H1 (cell line): ENCODE measurements around the gene FAM83C. TPM values are rescaled to one million over a fixed set of nuclear protein-coding genes. Genes with fewer than 3 reads are reported as not detected.

Experiments used
- CTCF ChIA-PET: fragments of 300-600 bp; sonication (Branson Sonifier 250); formaldehyde crosslinking; loops from one replicate; lab custom pipeline; 2021; ENCODE audit not compliant: partially characterized antibody; lab: Charles Lee
- POLR2A ChIA-PET: fragments of 300-600 bp; sonication (Branson Sonifier 250); formaldehyde crosslinking; loops from one replicate; lab custom pipeline; 2021; ENCODE audit warnings: inconsistent platforms; ENCODE audit not compliant: partially characterized antibody; lab: Charles Lee
- DNase-seq, 2 experiments: peaks; one replicate each; pipeline versions ENCODE4 v3.0.0 to v3.0.0-alpha.2; 2010 to 2022; ENCODE audit warnings: low spot score in 2 of 2, low read depth in 1 of 2, mixed read lengths in 1 of 2
- FAIRE-seq: peaks from 2 replicates; lab custom pipeline; 2011; peaks lifted over from hg19 to GRCh38; lab: Jason Lieb, UNC
- H2AFZ ChIP-seq: 2 replicates; pipeline ENCODE4 v1.8.1; 2012; ENCODE audit warnings: low read length, inconsistent platforms
- H2AK5ac ChIP-seq: 2 replicates; pipeline ENCODE4 v1.6.1; 2013; ENCODE audit warnings: low read depth, low read length
- H2BK120ac ChIP-seq: replicated peaks from 2 replicates; pipeline ENCODE3; 2013; ENCODE audit warnings: low read depth, low read length, inconsistent platforms
- H2BK12ac ChIP-seq: 2 replicates; pipeline ENCODE4 v1.6.1; 2013; ENCODE audit warnings: low read depth, low read length
- H2BK15ac ChIP-seq: 2 replicates; pipeline ENCODE4 v1.6.1; 2013; ENCODE audit warnings: low read length
- H2BK20ac ChIP-seq: 2 replicates; pipeline ENCODE4 v1.6.1; 2013; ENCODE audit warnings: low read length
- H2BK5ac ChIP-seq: 2 replicates; pipeline ENCODE4 v1.6.1; 2013; ENCODE audit warnings: low read depth, low read length
- H3K14ac ChIP-seq: 2 replicates; pipeline ENCODE4 v1.6.1; 2013; ENCODE audit warnings: inconsistent platforms; ENCODE audit not compliant: insufficient read length
- H3K18ac ChIP-seq: 2 replicates; pipeline ENCODE4 v1.6.1; 2013; ENCODE audit warnings: low read length; ENCODE audit errors: extremely low read depth
- H3K23ac ChIP-seq: 2 replicates; pipeline ENCODE4 v1.6.1; 2013; ENCODE audit warnings: inconsistent platforms; ENCODE audit not compliant: insufficient read length
- H3K23me2 ChIP-seq: 2 replicates; pipeline ENCODE4 v1.6.1; 2013; ENCODE audit warnings: low read depth, low read length
- H3K27ac ChIP-seq: 2 replicates; pipeline ENCODE4 v1.6.1; 2011; ENCODE audit warnings: low read depth, low read length, inconsistent platforms
- H3K27me3 ChIP-seq, 4 experiments: replicated peaks in 1 of 4; 1 replicate in 1 of 4; 2 replicates in 3 of 4; pipeline versions ENCODE4 v1.6.1 to v1.8.1; 2011 to 2013; ENCODE audit warnings: low read length in 3 of 4, mild to moderate bottlenecking in 3 of 4, inconsistent platforms in 2 of 4, mixed read lengths in 2 of 4, moderate library complexity in 1 of 4; ENCODE audit not compliant: control insufficient read depth in 3 of 4, insufficient read depth in 3 of 4; ENCODE audit errors: extremely low read depth in 1 of 4
- H3K36me3 ChIP-seq, 4 experiments: 2 replicates each; pipeline versions ENCODE4 v1.6.1 to v1.8.1; 2011 to 2013; ENCODE audit warnings: mild to moderate bottlenecking in 4 of 4, low read length in 3 of 4, moderate library complexity in 2 of 4, control low read depth in 1 of 4, inconsistent platforms in 1 of 4; ENCODE audit not compliant: insufficient read depth in 4 of 4, control insufficient read depth in 2 of 4
- H3K4ac ChIP-seq: replicated peaks from 2 replicates; pipeline ENCODE3; 2013; ENCODE audit warnings: low read length, low read depth, mixed read lengths, inconsistent platforms; ENCODE audit not compliant: insufficient read length
- H3K4me1 ChIP-seq, 4 experiments: replicated peaks in 1 of 4; 1 replicate in 1 of 4; 2 replicates in 3 of 4; pipeline versions ENCODE4 v1.6.1 to v1.8.1; 2011 to 2013; ENCODE audit warnings: low read length in 3 of 4, inconsistent platforms in 2 of 4, mixed read lengths in 1 of 4; ENCODE audit not compliant: insufficient read depth in 4 of 4, control insufficient read depth in 3 of 4
- H3K4me2 ChIP-seq, 2 experiments: 2 replicates each; pipeline versions ENCODE4 v1.6.1 to v1.8.1; 2011 to 2013; ENCODE audit warnings: low read depth in 2 of 2, low read length in 2 of 2, control low read depth in 1 of 2, inconsistent platforms in 1 of 2, mild to moderate bottlenecking in 1 of 2; ENCODE audit not compliant: insufficient read depth in 1 of 2
- H3K4me3 ChIP-seq, 4 experiments: fragments of 200-600, 300-600 bp in 1 of 4; sonication (generic), shearing (Covaris generic), sonication (Bioruptor Twin) in 1 of 4; 2 replicates each; pipeline versions ENCODE4 v1.5.1 to v1.8.1; 2011 to 2016; ENCODE audit warnings: low read length in 4 of 4, low read depth in 3 of 4, control low read depth in 2 of 4, inconsistent platforms in 2 of 4, mild to moderate bottlenecking in 2 of 4, mixed read lengths in 1 of 4, moderate library complexity in 1 of 4; ENCODE audit not compliant: insufficient read depth in 2 of 4; ENCODE audit errors: extremely low read depth in 1 of 4
- H3K56ac ChIP-seq: replicated peaks from 2 replicates; pipeline ENCODE3; 2013; ENCODE audit warnings: low read depth, mild to moderate bottlenecking, mixed read lengths, low read length, inconsistent platforms; ENCODE audit not compliant: insufficient read length
- H3K79me1 ChIP-seq: 2 replicates; pipeline ENCODE4 v1.6.1; 2013; ENCODE audit warnings: low read depth, low read length, control low read depth
- H3K79me2 ChIP-seq, 2 experiments: 2 replicates each; pipeline versions ENCODE4 v1.6.1 to v1.8.1; 2012 to 2013; ENCODE audit warnings: low read length in 2 of 2, mild to moderate bottlenecking in 2 of 2, inconsistent platforms in 1 of 2; ENCODE audit not compliant: insufficient read depth in 2 of 2, control insufficient read depth in 1 of 2
- H3K9ac ChIP-seq, 4 experiments: replicated peaks in 1 of 4; 1 replicate in 1 of 4; 2 replicates in 3 of 4; pipeline versions ENCODE4 v1.6.1 to v1.8.1; 2011 to 2013; ENCODE audit warnings: low read depth in 3 of 4, low read length in 3 of 4, control low read depth in 2 of 4, mild to moderate bottlenecking in 2 of 4, moderate library complexity in 2 of 4, inconsistent platforms in 1 of 4; ENCODE audit errors: extremely low read depth in 1 of 4
- H3K9me3 ChIP-seq, 2 experiments: 2 replicates each; pipeline versions ENCODE4 v1.6.1 to v1.8.1; 2012 to 2013; ENCODE audit warnings: mild to moderate bottlenecking in 2 of 2, moderate library complexity in 2 of 2, control low read depth in 1 of 2, inconsistent platforms in 1 of 2, low read depth in 1 of 2, low read length in 1 of 2, mixed read lengths in 1 of 2; ENCODE audit not compliant: insufficient read depth in 2 of 2
- H4K20me1 ChIP-seq, 2 experiments: replicated peaks in 1 of 2; 2 replicates each; pipeline versions ENCODE3 to v1.8.1; 2011 to 2013; ENCODE audit warnings: inconsistent platforms in 2 of 2, low read length in 2 of 2, mild to moderate bottlenecking in 1 of 2; ENCODE audit not compliant: insufficient read depth in 2 of 2, control insufficient read depth in 1 of 2
- H4K5ac ChIP-seq: 2 replicates; pipeline ENCODE4 v1.6.1; 2013; ENCODE audit warnings: low read length, low read depth, mixed read lengths, inconsistent platforms; ENCODE audit not compliant: insufficient read length
- H4K8ac ChIP-seq: 2 replicates; pipeline ENCODE4 v1.8.0; 2013; ENCODE audit warnings: mild to moderate bottlenecking, moderate library complexity, low read length, inconsistent platforms; ENCODE audit not compliant: insufficient read depth; ENCODE audit errors: extremely low read depth
- H4K91ac ChIP-seq: replicated peaks from 2 replicates; pipeline ENCODE3; 2013; ENCODE audit warnings: low read length, mixed read lengths, inconsistent platforms; ENCODE audit not compliant: insufficient read length
- CREB1 ChIP-seq: IDR thresholded peaks from 2 replicates; pipeline ENCODE4 v1.6.1; 2012; ENCODE audit warnings: inconsistent platforms
- GTF2F1 ChIP-seq: IDR thresholded peaks from 2 replicates; pipeline ENCODE4 v1.6.1; 2012; ENCODE audit warnings: low read depth, low read length, improper control_type of control experiment, borderline replicate concordance
- KDM5A ChIP-seq: fragments of 200-600 bp; IDR thresholded peaks from 2 replicates; pipeline ENCODE4 v1.7.1; 2012; ENCODE audit warnings: mild to moderate bottlenecking, low read length, inconsistent platforms, mixed read lengths
- NANOG ChIP-seq: IDR thresholded peaks from 2 replicates; pipeline ENCODE4 v1.6.1; 2011; ENCODE audit warnings: low read length, low read depth, mild to moderate bottlenecking, inconsistent platforms; ENCODE audit not compliant: insufficient read depth, poor library complexity, severe bottlenecking
- NRF1 ChIP-seq: IDR thresholded peaks from 2 replicates; pipeline ENCODE4 v1.6.1; 2011; ENCODE audit warnings: mild to moderate bottlenecking, low read depth, low read length, improper control_type of control experiment
- POU5F1 ChIP-seq: IDR thresholded peaks from 2 replicates; pipeline ENCODE4 v1.6.1; 2011; ENCODE audit warnings: low read depth, mild to moderate bottlenecking, low read length, moderate library complexity
- RAD21 ChIP-seq, 2 experiments: IDR thresholded peaks in 1 of 2; conservative IDR thresholded peaks in 1 of 2; 2 replicates each; pipeline ENCODE4 v1.6.1; 2011; ENCODE audit warnings: low read depth in 2 of 2, low read length in 2 of 2, improper control_type of control experiment in 1 of 2, inconsistent platforms in 1 of 2, mild to moderate bottlenecking in 1 of 2, moderate library complexity in 1 of 2
- RXRA ChIP-seq: IDR thresholded peaks from 2 replicates; pipeline ENCODE4 v1.6.1; 2011; ENCODE audit warnings: low read depth, mild to moderate bottlenecking, low read length, moderate library complexity; ENCODE audit not compliant: insufficient read depth
- SAP30 ChIP-seq: fragments of 300-600 bp; sonication (generic); IDR thresholded peaks from 2 replicates; pipeline ENCODE4 v1.7.1; 2012; ENCODE audit warnings: low read length, moderate library complexity, mild to moderate bottlenecking, inconsistent platforms; ENCODE audit not compliant: insufficient read depth, insufficient replicate concordance
- WGBS, 2 experiments: shearing (Covaris generic) in 1 of 2; methylation state at CpG; one replicate each; pipeline versions ENCODE4 v1.1.6 to v1.1.7; 2013 to 2015; ENCODE audit warnings: low lambda C conversion rate in 2 of 2, mixed read lengths in 2 of 2, inconsistent platforms in 1 of 2, low coverage in 1 of 2, missing lambda C conversion rate in 1 of 2; ENCODE audit not compliant: insufficient replicate concordance in 2 of 2, insufficient coverage in 1 of 2, insufficient read length in 1 of 2; ENCODE audit errors: extremely low coverage in 1 of 2, missing lambda C conversion rate in 1 of 2; 5-methylcytosine and 5-hydroxymethylcytosine counted together
- polyA plus RNA-seq, 7 experiments: library from polyadenylated mRNA; depleted of rRNA in 3 of 7; stranded (reverse) in 5 of 7; unstranded in 2 of 7; fragments of >200 nt in 5 of 7; fragments of 200-250 nt in 2 of 7; gene quantifications; 1 replicate in 5 of 7; 2 replicates in 1 of 7; 4 replicates in 1 of 7; pipeline versions ENCODE4 v1.2.1 to v1.2.3, GENCODE V29; 2011 to 2013; ENCODE audit warnings: missing spikeins in 2 of 7, mixed read lengths in 2 of 7
- total RNA-seq: library from RNA; stranded (reverse); fragmentation: NEBNext Ultra II Directional; extraction: Animal tissue kit (Norgen Biotek cat#: 25700); gene quantifications from 2 replicates; pipeline ENCODE4 v1.2.1, GENCODE V29; 2021

The FAM83C gene
- total and polyA plus RNA-seq, 2 of the 8 experiments (the other 6 are each of a cell fraction or from before 2014, with no cell fraction given), result not detected

GRCh38 chr20:35283441-35284266 is 8.6 kb downstream of the FAM83C start:
- Histone ChIP-seq H2AFZ (no peak overlapping the region), H4K8ac (peak overlapping the region; percentile 94), H3K9ac (peak overlapping the region; percentile 75 to 86 (median 81)), H3K4me2 (peak overlapping the region; percentile 92 to 94), H3K27me3 (no peaks in the 10 kb centered on the region), H4K20me1 (peaks cover 7 to 14% of the 10 kb centered on the region in 2 experiments), H3K23ac (no peak overlapping the region), H3K23me2 (peaks cover 8% of the 10 kb centered on the region), H3K79me1 (peaks cover 12% of the 10 kb centered on the region; the same call in 1 of the 2 replicates), H3K36me3 (peaks cover 23 to 31% (median 26%) of the 10 kb centered on the region in 4 experiments), H3K18ac (peak overlapping the region; percentile 51), H3K4me1 (peaks cover 3 to 8% (median 5%) of the 10 kb centered on the region in 4 experiments; a peak in 6 of 7 replicates), H3K56ac (peak overlapping the region; percentile 63), H2BK5ac (peak overlapping the region; percentile 68), H2BK15ac (no peak overlapping the region), H3K9me3 (no peaks in the 10 kb centered on the region), H3K4me3 (peak overlapping the region; percentile 75 to 95 (median 92)), H4K5ac (peak overlapping the region; percentile 22), H3K4ac (no peak overlapping the region), H2BK120ac (no peak overlapping the region), H3K79me2 (peaks cover 9 to 29% of the 10 kb centered on the region in 2 experiments), H2BK12ac (no peak overlapping the region), H2AK5ac (peak overlapping the region; percentile 75; the same call in 1 of the 2 replicates), H3K27ac (0 out of 2 replicates have a peak overlapping the region, but pooled peaks have one; percentile 13), H3K14ac (no peak overlapping the region), H2BK20ac (no peak overlapping the region), H4K91ac (no peak overlapping the region)
- DNase-seq (no peak), FAIRE-seq (no peak)
- ChIA-PET CTCF (interaction anchor here (0.7 to 11.1 kb wide), 4 partner anchors 18 to 157 kb away, joined by 3 to 104 read pairs (median 4); no protein-coding TSS in a partner anchor), POLR2A (interaction anchor here (0.6 to 3.0 kb wide), 23 partner anchors 9 to 1171 kb away, joined by 3 to 16 read pairs (median 3); partner anchors contain the start of genes GDF5, GSS, MYH7B and TRPC4AP)
- TF ChIP-seq RXRA (no peak), POU5F1 (no peak), NANOG (no peak), NRF1 (no peak), GTF2F1 (no peak), SAP30 (no peak), CREB1 (no peak), RAD21 (IDR thresholded peaks at IDR 0.05 in 1 of 2, conservative IDR thresholded peaks at IDR 0.05 in 1 of 2; ENCODE audit: low read depth in 2 of 2, low read length in 2 of 2) (no peak), KDM5A (no peak)
- WGBS, 2 experiments, result 23% methylated on average over 24 of the region's 24 CpGs; no CpG with 5 or more reads in 1 of the 2 experiments
